GM06990 (cell line): ENCODE results near the gene CYP26C1.

Source experiments
- DNase-seq: peaks from one replicate; pipeline ENCODE4 v3.0.0-alpha.2; 2011; ENCODE audit not compliant: insufficient read length; ENCODE audit errors: extremely low read depth
- H3K27me3 ChIP-seq: replicated peaks from 2 replicates; pipeline ENCODE4 v1.6.0; 2011; ENCODE audit warnings: low read length; ENCODE audit not compliant: control insufficient read depth, insufficient read depth
- H3K36me3 ChIP-seq: 2 replicates; pipeline ENCODE4 v1.5.1; 2011; ENCODE audit warnings: low read length; ENCODE audit not compliant: control insufficient read depth, insufficient read depth
- H3K4me3 ChIP-seq: replicated peaks from 2 replicates; pipeline ENCODE4 v1.5.1; 2011; ENCODE audit warnings: low read depth, mild to moderate bottlenecking, control low read depth, low read length
- TF ChIP-seq, protein P1 (sequence below): IDR thresholded peaks from 2 replicates; pipeline ENCODE4 v1.5.1; 2011; ENCODE audit warnings: low read length, control low read depth, mild to moderate bottlenecking, inconsistent platforms; ENCODE audit not compliant: insufficient read depth, poor library complexity, severe bottlenecking

The CYP26C1 gene

DNA sequence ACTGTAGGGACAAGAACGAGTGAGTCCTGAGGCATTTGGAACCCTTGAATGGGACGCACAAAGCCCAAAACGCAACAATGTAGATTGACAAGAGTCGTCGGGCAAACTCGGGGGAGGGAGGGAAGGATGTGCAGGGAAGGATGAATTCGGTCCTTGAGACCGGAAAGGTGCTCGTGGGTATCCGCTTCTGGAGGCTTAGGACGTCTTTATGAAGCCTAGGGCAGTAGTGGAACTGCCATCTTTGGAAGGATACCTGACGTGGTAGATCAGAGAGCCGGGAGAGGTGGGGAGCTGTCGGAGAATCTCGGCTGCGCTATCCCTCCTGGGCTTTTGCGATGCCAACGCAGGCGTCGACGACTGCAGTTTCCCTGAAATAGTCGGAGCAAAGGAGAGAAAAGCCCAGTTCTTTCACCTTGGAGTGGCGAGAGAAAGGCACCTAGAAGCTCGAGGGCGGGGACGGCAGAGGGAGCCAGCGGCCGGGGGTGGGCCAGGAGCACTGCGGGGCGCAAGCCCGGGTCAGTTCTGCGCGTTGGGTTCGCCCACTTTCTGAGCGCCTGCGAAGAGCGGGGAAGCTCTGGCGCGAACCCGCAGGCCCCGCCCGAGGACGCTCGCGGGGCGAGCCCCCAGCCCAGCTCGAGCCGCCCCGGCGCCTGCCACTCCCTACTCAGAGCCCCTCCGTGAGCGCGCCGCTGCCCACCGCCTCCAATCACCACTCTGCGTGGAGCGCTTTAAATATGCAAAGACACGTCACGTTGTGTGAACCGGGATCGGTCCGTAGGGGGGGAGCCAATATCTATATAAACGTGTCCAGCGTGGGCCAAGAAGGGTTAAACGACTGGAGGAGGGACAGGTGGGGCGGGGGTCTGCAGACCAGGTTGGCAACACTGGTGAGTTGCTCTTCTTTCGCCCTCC, at the start of gene CYP26C1:
TSS of gene CYP26C1 (plus strand) at position 824 of the 912 bp plus-strand sequence. CDS start 466 bp downstream, outside the sequence.
- Histone ChIP-seq H3K4me3 (no peak within 1 kb of the TSS), H3K36me3 (no peaks in the 10 kb centered on the region), H3K27me3 (peaks cover 2% of the 10 kb centered on the region)
- no peak for DNase-seq
- TF ChIP-seq, protein P1, sequence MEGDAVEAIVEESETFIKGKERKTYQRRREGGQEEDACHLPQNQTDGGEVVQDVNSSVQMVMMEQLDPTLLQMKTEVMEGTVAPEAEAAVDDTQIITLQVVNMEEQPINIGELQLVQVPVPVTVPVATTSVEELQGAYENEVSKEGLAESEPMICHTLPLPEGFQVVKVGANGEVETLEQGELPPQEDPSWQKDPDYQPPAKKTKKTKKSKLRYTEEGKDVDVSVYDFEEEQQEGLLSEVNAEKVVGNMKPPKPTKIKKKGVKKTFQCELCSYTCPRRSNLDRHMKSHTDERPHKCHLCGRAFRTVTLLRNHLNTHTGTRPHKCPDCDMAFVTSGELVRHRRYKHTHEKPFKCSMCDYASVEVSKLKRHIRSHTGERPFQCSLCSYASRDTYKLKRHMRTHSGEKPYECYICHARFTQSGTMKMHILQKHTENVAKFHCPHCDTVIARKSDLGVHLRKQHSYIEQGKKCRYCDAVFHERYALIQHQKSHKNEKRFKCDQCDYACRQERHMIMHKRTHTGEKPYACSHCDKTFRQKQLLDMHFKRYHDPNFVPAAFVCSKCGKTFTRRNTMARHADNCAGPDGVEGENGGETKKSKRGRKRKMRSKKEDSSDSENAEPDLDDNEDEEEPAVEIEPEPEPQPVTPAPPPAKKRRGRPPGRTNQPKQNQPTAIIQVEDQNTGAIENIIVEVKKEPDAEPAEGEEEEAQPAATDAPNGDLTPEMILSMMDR: no peak

DNA sequence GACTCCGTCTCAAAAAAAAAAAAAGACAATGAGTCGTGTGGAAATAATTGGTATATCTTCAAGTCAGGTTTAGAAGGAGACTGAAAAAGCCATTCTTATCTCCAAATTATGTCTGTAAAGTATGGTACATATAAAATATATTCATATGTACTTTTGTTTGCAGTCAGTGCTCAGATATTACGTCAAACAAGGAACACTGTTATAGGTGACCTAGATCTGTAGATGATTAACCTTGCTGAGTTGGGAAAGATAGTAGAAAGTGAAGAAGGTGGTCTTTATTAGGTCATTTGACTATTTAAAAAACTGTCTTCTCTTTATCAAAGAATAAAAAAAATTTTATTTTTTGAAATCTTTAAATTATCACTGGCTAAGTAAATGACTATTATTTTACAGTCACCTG, 44.9 kb upstream of the CYP26C1 start:
- no peaks in the 10 kb centered on the region for H3K27me3 ChIP-seq
- H3K4me3 ChIP-seq: no peak overlapping the region
- H3K36me3 ChIP-seq: no peaks in the 10 kb centered on the region
- no peak for DNase-seq
- TF ChIP-seq, protein P1: no peak

DNA sequence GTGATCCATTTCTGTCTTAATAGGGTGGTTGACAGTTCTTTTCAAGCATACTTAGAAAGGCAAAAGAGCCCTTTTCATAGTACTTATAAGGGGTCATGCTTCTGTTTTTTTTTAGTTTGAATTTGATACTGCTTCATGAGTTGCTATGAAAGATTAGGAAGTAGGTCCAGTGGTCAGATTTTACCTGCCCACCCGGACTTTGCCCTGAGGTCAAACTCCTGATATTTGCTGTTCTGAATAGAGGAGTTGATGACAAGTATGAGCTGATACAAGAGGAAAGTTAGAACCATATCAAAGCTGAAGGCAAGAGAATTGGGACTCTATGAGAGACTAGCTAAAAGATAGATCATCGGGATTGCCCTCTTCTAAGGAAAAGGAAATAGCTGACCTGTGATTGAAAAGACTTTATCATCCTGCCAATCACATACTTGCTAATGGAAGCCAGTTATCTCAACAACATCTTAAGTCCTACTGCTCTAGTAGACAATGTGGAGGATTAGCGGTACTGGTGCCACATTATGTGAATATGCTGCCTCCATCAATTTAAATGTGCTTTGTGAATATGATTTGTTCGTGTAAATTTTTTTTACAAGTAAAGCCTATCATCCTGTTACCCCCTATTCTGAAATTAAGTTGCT, 37.5 kb upstream of the CYP26C1 start:
- H3K36me3 ChIP-seq: no peaks in the 10 kb centered on the region
- TF ChIP-seq, protein P1: no peak
- no peaks in the 10 kb centered on the region for H3K27me3 ChIP-seq
- H3K4me3 ChIP-seq: no peak overlapping the region
- no peak for DNase-seq

GRCh38 chr10:93026072-93026471, 34.5 kb upstream of the CYP26C1 start:
- Histone ChIP-seq H3K4me3 (no peak overlapping the region), H3K27me3 (no peaks in the 10 kb centered on the region), H3K36me3 (no peaks in the 10 kb centered on the region)
- DNase-seq: no peak
- TF ChIP-seq, protein P1: no peak

- TF ChIP-seq, protein P1: no peak
- DNase-seq: no peak
- H3K4me3 ChIP-seq: no peak overlapping the region
- no peaks in the 10 kb centered on the region for H3K27me3 ChIP-seq
- no peaks in the 10 kb centered on the region for H3K36me3 ChIP-seq
These were observed 33.1 kb upstream of the CYP26C1 start for GRCh38 chr10:93027508-93027907.
